ENCODE measurements around the gene GLB1L3.

GLB1L3 gene

DNA sequence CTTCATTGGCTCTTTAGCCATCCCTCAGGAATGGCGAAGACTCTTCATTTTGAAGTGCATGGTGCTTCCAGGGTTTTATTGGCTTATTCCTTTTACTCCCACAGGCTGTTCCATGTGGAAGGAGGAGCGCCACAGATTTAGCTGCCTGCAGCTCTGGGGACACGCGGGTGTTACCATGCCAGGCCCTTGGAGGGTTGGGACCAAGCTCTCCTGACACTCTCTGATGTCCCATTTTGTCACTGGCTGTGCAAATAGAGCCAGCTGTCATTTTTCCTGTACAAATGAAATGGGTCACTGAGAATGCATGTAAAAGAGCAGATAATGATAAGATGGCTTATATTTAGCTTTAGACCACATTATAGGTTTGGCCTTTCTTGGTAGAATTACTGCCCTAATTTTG, 32.3 kb upstream of the GLB1L3 start:
- TF ChIP-seq, protein P1, sequence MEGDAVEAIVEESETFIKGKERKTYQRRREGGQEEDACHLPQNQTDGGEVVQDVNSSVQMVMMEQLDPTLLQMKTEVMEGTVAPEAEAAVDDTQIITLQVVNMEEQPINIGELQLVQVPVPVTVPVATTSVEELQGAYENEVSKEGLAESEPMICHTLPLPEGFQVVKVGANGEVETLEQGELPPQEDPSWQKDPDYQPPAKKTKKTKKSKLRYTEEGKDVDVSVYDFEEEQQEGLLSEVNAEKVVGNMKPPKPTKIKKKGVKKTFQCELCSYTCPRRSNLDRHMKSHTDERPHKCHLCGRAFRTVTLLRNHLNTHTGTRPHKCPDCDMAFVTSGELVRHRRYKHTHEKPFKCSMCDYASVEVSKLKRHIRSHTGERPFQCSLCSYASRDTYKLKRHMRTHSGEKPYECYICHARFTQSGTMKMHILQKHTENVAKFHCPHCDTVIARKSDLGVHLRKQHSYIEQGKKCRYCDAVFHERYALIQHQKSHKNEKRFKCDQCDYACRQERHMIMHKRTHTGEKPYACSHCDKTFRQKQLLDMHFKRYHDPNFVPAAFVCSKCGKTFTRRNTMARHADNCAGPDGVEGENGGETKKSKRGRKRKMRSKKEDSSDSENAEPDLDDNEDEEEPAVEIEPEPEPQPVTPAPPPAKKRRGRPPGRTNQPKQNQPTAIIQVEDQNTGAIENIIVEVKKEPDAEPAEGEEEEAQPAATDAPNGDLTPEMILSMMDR (IDR thresholded peaks at IDR 0.05; ENCODE audit: low read depth, low read length), result no peak
- H3K4me3 ChIP-seq (ENCODE audit: low read depth, low read length), result no peak overlapping the region

DNA sequence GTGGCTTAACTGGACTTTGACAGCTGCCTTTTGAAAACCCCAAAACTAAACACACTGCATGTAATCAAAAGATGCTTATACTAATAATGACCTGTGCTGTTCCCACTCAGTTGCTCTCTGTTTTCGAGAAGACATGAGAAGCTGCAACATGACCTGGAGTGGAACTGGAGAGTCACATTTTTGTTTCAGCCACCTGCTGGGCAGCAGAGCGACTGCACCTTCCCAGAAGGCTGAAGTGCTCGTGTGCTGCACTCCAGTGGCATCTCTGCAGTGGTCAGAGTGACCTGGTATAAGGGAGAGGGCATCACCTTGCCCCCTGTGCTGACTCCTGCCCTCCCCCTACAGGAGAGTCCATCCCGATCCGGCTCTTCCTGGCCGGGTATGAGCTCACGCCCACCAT, 31.6 kb upstream of the GLB1L3 start:
- no peak overlapping the region for H3K4me3 ChIP-seq (ENCODE audit: low read depth, low read length)
- TF ChIP-seq, protein P1 (IDR thresholded peaks at IDR 0.05; ENCODE audit: low read depth, low read length), result peak; percentile 23; the same call in 1 of the 2 replicates

DNA sequence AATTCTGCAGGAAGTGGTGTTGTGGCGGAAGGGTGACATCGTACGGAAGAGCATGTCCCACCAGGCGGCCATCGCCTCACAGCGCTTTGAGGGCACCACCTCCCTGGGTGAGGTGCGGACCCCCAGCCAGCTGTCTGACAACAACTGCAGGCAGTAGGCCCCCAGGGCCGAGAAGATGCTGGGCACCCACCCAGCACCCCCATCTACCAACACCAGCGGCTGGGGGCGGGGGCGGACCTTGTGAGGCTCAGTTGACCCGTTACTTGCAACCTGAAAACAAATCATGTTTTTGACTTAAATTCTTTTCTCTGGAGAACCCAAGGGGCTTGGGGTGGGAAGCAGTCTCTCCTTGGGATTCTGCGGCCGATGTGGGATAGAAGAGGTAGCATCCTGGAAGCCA, 30.7 kb upstream of the GLB1L3 start:
- TF ChIP-seq, protein P1 (IDR thresholded peaks at IDR 0.05; ENCODE audit: low read depth, low read length), result no peak
- H3K4me3 ChIP-seq (ENCODE audit: low read depth, low read length), result no peak overlapping the region

DNA sequence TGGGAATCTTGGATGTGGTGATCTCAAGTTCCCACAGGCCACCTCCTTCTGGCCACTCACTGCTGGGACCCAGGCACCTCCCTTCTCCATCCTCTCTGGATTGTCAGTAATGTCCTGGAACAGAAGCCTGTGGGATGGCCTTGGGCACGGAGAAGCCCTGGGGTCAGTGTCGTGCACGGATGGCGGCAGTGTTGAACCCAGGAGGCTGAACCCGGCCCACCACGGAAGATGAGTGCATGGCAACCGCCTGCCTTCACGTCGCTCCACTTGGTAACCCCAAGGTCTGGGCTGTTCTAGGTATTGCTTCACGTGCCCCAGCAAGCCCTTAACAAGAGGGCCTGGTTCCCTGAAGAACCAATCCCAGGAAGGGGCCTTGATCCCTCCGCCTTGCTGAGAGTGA, 30.1 kb upstream of the GLB1L3 start:
- TF ChIP-seq, protein P1 (IDR thresholded peaks at IDR 0.05; ENCODE audit: low read depth, low read length), result no peak
- H3K4me3 ChIP-seq (ENCODE audit: low read depth, low read length), result no peak overlapping the region

DNA sequence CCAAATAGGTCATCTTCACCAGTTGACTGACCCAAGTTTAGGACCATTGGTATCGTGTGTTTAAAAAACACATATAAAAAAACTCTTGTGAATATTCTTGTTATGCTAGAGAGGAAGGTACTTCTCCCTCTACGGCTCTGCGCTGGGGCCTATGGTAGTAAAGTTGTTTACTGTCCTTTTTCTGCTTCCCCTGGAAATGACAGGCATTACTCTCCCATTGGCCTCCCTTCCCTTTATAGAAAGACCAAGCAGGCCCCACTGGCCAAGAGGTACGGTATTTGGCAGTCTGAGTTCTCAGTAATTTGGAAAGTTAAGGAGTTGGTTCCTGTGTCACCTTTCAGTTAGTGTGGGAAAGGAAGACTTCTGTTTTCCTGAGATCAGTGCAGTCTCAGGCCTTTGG, 29.5 kb upstream of the GLB1L3 start:
- TF ChIP-seq, protein P1 (IDR thresholded peaks at IDR 0.05; ENCODE audit: low read depth, low read length), result no peak
- no peak overlapping the region for H3K4me3 ChIP-seq (ENCODE audit: low read depth, low read length)

DNA sequence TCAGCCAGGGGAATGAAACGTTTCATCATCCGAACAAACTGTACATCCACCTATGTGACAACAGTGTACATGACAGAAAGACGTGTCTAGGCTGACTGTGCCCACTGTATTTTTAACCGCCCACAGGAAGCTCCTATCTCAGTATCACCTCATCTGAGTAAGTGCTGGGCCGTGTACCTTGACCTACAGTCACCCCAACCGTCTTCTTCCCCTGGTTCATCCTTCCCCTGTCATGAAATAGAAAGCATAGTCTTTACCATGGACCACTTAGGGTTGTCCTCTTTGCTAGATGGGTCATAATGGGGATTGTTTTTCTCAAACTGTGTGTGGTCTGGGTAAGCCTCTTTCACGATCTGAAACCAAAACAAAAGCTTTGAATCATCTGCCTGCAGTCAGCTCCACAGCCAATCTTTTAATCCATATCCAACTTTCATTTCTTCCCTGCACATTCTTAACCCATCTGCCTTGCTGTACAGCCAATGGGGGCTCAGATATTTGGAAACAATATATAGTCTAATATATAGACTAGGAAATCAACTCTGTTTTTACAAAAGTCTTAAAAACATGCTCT, 27.2 kb upstream of the GLB1L3 start:
- TF ChIP-seq, protein P1 (IDR thresholded peaks at IDR 0.05; ENCODE audit: low read depth, low read length), result no peak
- no peak overlapping the region for H3K4me3 ChIP-seq (ENCODE audit: low read depth, low read length)

DNA sequence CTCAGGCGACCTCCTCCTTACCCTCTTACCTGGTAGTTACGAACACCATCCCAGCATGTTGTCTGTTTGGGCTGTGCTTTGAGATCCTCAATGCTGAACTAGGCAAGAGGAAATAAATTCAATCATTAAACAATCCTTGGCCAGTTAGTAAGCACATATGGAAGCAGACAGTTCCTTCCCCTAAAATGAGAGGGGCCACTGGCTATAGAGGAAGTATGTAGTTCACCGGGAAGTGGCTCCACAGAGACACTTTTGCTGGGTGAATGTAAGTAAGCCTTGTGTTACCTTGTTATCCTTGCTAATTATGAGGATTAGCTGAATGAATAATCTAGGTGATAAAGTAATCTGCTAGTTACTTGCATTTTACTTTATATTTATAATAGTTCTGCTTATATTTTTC, 25.9 kb upstream of the GLB1L3 start:
- no peak overlapping the region for H3K4me3 ChIP-seq (ENCODE audit: low read depth, low read length)
- TF ChIP-seq, protein P1 (IDR thresholded peaks at IDR 0.05; ENCODE audit: low read depth, low read length), result no peak

Measured in WI38 (cell line).